ENCODE data around the gene SPINK5.

DNA sequence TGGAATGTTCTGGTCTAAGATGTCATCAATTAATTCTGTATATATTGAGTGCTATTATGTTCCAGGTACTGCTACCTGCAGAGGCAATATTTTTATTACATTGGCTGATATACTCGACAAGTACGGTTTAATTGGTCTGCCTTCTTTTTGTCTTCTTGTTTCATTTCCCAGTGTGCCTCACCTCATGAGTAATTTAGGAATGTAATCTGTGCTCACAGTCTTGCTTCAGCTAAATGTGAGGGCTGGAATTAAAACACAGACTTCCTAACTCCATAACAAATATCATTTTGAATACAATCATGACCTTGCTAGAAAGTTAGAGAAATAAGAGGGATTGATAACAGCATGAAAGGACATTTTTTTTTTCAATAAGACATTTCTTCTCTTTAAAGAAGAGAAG lies 20.1 kb upstream of the SPINK5 start:
- TF ChIP-seq, protein P1, sequence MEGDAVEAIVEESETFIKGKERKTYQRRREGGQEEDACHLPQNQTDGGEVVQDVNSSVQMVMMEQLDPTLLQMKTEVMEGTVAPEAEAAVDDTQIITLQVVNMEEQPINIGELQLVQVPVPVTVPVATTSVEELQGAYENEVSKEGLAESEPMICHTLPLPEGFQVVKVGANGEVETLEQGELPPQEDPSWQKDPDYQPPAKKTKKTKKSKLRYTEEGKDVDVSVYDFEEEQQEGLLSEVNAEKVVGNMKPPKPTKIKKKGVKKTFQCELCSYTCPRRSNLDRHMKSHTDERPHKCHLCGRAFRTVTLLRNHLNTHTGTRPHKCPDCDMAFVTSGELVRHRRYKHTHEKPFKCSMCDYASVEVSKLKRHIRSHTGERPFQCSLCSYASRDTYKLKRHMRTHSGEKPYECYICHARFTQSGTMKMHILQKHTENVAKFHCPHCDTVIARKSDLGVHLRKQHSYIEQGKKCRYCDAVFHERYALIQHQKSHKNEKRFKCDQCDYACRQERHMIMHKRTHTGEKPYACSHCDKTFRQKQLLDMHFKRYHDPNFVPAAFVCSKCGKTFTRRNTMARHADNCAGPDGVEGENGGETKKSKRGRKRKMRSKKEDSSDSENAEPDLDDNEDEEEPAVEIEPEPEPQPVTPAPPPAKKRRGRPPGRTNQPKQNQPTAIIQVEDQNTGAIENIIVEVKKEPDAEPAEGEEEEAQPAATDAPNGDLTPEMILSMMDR (IDR thresholded peaks at IDR 0.05): no peak
- TF ChIP-seq POLR2A (IDR thresholded peaks at IDR 0.05): no peak
